Nephron progenitor cell (in vitro differentiated cells): ENCODE measurements around the gene RNF141.

Source experiments
- DNase-seq: peaks from one replicate; pipeline ENCODE4 v3.0.0; 2021
- H3K27ac Mint-ChIP-seq: 2 replicates; pipeline ENCODE4 v1.8.0; 2021; ENCODE audit warnings: mild to moderate bottlenecking, moderate library complexity, mixed read lengths
- H3K27me3 Mint-ChIP-seq: 2 replicates; pipeline ENCODE4 v1.8.0; 2021; ENCODE audit warnings: mild to moderate bottlenecking, low read depth, mixed read lengths; ENCODE audit not compliant: poor library complexity
- H3K36me3 Mint-ChIP-seq: 2 replicates; pipeline ENCODE4 v1.8.0; 2021; ENCODE audit warnings: low read depth, mixed read lengths
- H3K4me1 Mint-ChIP-seq: 2 replicates; pipeline ENCODE4 v1.8.0; 2021; ENCODE audit warnings: mixed read lengths
- H3K4me3 Mint-ChIP-seq: 2 replicates; pipeline ENCODE4 v1.8.0; 2021; ENCODE audit warnings: mild to moderate bottlenecking, moderate library complexity, mixed read lengths
- H3K9me3 Mint-ChIP-seq: 2 replicates; pipeline ENCODE4 v1.8.0; 2021; ENCODE audit warnings: mild to moderate bottlenecking, moderate library complexity, mixed read lengths
- CTCF ChIP-seq: fragments of 200-600 bp; sonication (generic); IDR thresholded peaks from 2 replicates; pipeline ENCODE4 v1.5.0; 2021; ENCODE audit warnings: antibody characterized with exemption

The RNF141 gene

DNA sequence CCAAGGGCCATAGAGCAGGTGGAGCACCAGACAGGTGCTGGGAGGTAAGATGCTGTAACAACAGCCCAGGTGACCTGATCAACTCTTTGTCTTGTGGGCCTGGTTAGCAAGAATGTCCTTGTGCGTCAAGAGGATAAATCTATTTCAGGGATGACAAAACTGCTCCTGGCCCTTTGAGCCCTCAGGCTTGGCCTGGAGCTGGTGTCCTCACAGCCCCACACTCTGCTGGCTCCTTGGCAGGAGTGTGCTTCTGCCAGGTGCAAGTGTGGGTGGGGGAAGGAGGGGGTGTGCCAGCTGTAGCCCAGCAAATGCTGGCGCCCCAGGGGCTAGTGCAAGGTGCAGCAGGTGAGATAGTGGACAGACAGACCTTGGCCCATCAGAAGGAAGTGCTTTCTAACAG, 66.4 kb downstream of the RNF141 start:
- Mint-ChIP-seq H3K27ac (no peak overlapping the region), H3K4me3 (no peak overlapping the region), H3K27me3 (peaks cover 5% of the 10 kb centered on the region), H3K9me3 (peaks cover 19% of the 10 kb centered on the region), H3K4me1 (peaks cover 13% of the 10 kb centered on the region), H3K36me3 (peaks cover 4% of the 10 kb centered on the region)
- TF ChIP-seq CTCF, result no peak
- DNase-seq, result no peak

- no peak for TF ChIP-seq CTCF
- H3K27ac Mint-ChIP-seq, result no peak overlapping the region
- no peak overlapping the region for H3K4me3 Mint-ChIP-seq
- no peak for DNase-seq
- H3K9me3 Mint-ChIP-seq, result peaks cover 30% of the 10 kb centered on the region
- H3K27me3 Mint-ChIP-seq, result peaks cover 5% of the 10 kb centered on the region
- H3K4me1 Mint-ChIP-seq, result peaks cover 11% of the 10 kb centered on the region
- peaks cover 16% of the 10 kb centered on the region for H3K36me3 Mint-ChIP-seq
Measured at GRCh38 chr11:10473371-10473770, 67.6 kb downstream of the RNF141 start.

GRCh38 chr11:10462746-10463300, 78.2 kb downstream of the RNF141 start:
- H3K4me1 Mint-ChIP-seq, result peaks cover 36% of the 10 kb centered on the region
- no peaks in the 10 kb centered on the region for H3K27me3 Mint-ChIP-seq
- no peak overlapping the region for H3K4me3 Mint-ChIP-seq
- H3K27ac Mint-ChIP-seq, result no peak overlapping the region
- no peak for DNase-seq
- H3K9me3 Mint-ChIP-seq, result peaks cover 11% of the 10 kb centered on the region
- TF ChIP-seq CTCF, result no peak
- H3K36me3 Mint-ChIP-seq, result peaks cover 20% of the 10 kb centered on the region
